Thoracic aorta (tissue), 2 donors: Measurements from ENCODE around the gene CFAP97. TPM values are rescaled to one million over a fixed set of nuclear protein-coding genes. Genes with fewer than 3 reads are reported as not detected.

Experiments
- ATAC-seq: fragments of 150-250 bp; one replicate; pipeline ENCODE4 v1.8.0; 2017; ENCODE audit warnings: low read depth; ENCODE audit not compliant: insufficient number of reproducible peaks, low FRiP score
- DNase-seq: peaks from one replicate; pipeline ENCODE4 v3.0.0-alpha.2; 2020; ENCODE audit warnings: low spot score
- H3K27ac ChIP-seq, 2 donors: fragments of 200-600 bp; sonication (generic); 1 replicate in 1 of 2; 2 replicates in 1 of 2; pipeline ENCODE4 v1.5.1; 2016; ENCODE audit warnings: mild to moderate bottlenecking in 2 of 2, moderate library complexity in 2 of 2
- H3K27me3 ChIP-seq: fragments of 200-600 bp; sonication (generic); replicated peaks from 2 replicates; pipeline ENCODE4 v1.6.0; 2016; ENCODE audit warnings: mild to moderate bottlenecking; ENCODE audit not compliant: insufficient read depth
- H3K36me3 ChIP-seq: fragments of 200-600 bp; sonication (generic); one replicate; pipeline ENCODE4 v1.5.1; 2016
- H3K4me1 ChIP-seq, 2 donors: fragments of 200-600 bp; sonication (generic); 1 replicate in 1 of 2; 2 replicates in 1 of 2; pipeline versions ENCODE4 v1.5.1 to v1.6.0; 2016; ENCODE audit warnings: low read depth in 2 of 2, mild to moderate bottlenecking in 1 of 2; ENCODE audit not compliant: control insufficient read depth in 1 of 2
- H3K4me3 ChIP-seq: fragments of 200-600 bp; sonication (generic); 2 replicates; pipeline ENCODE4 v1.5.1; 2016; ENCODE audit warnings: mild to moderate bottlenecking
- H3K9me3 ChIP-seq: fragments of 200-600 bp; sonication (generic); 2 replicates; pipeline ENCODE4 v1.5.1; 2016
- total RNA-seq, 2 donors: library from RNA; depleted of rRNA; stranded (reverse); fragments of >200 nt; gene quantifications; one replicate each; pipeline versions ENCODE4 v1.1.0 to v1.2.3, GENCODE V29; 2016
- TF ChIP-seq, protein P1 (sequence below): fragments of 200-600 bp; sonication (generic); IDR thresholded peaks from one replicate; pipeline ENCODE4 v1.5.1; 2019; ENCODE audit warnings: antibody characterized with exemption

CFAP97 gene
- total RNA-seq, 2 donors from 2014 or later, result 40.8 to 62.2 TPM

DNA sequence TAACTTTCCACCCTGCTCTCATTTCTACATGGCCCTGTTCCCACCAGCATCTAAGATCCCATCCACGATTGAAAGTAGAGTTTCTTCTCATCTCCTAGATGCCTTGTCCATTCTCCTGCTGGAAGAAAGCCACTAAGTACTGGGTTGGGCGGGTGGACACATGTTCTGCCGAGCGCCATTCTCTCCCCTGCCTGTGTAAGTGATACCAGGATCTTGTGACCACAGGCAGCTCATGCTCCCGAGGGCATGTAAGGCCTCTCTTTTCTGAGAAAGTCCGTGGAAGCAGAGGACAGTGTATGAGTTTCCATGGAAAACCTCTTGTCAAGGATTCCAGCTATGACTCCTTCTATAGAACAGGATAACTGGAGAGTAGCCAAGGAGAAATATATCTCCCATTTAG lies 64.1 kb downstream of the CFAP97 start:
- no peaks in the 10 kb centered on the region for H3K27me3 ChIP-seq
- no peak for DNase-seq
- TF ChIP-seq, protein P1, sequence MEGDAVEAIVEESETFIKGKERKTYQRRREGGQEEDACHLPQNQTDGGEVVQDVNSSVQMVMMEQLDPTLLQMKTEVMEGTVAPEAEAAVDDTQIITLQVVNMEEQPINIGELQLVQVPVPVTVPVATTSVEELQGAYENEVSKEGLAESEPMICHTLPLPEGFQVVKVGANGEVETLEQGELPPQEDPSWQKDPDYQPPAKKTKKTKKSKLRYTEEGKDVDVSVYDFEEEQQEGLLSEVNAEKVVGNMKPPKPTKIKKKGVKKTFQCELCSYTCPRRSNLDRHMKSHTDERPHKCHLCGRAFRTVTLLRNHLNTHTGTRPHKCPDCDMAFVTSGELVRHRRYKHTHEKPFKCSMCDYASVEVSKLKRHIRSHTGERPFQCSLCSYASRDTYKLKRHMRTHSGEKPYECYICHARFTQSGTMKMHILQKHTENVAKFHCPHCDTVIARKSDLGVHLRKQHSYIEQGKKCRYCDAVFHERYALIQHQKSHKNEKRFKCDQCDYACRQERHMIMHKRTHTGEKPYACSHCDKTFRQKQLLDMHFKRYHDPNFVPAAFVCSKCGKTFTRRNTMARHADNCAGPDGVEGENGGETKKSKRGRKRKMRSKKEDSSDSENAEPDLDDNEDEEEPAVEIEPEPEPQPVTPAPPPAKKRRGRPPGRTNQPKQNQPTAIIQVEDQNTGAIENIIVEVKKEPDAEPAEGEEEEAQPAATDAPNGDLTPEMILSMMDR, result no peak
- no peaks in the 10 kb centered on the region for H3K36me3 ChIP-seq
- H3K4me1 ChIP-seq, result peaks cover 9 to 21% of the 10 kb centered on the region in 2 donors
- no peaks in the 10 kb centered on the region for H3K9me3 ChIP-seq
- ATAC-seq, result no peak
- H3K4me3 ChIP-seq, result no peak overlapping the region
- peak overlapping the region in 1 of 2 donors; percentile 25 for H3K27ac ChIP-seq

DNA sequence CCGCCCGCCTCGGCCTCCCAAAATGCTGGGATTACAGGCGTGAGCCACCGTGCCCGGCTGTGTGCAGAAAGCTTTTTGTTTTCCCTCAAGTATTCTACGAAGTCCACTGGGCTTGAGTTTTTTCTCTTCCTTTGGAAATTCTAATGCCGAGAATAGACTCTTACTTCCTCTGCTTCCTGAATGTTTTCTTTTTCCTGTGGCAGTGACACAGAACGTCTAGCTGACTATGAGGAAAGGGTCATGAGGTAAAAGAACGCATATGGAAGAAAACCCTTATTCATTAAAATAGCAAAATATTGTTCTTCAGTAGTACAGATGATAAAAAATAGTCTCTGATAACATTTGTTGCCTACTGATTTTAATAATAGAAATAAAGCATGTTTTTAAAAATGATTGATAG lies 65.6 kb downstream of the CFAP97 start:
- TF ChIP-seq, protein P1, result no peak
- no peak overlapping the region for H3K27ac ChIP-seq
- no peak overlapping the region for H3K4me3 ChIP-seq
- ATAC-seq (no peak), DNase-seq (no peak)
- no peaks in the 10 kb centered on the region for H3K36me3 ChIP-seq
- H3K4me1 ChIP-seq, result peaks cover 5 to 11% of the 10 kb centered on the region in 2 donors
- H3K27me3 ChIP-seq, result no peaks in the 10 kb centered on the region
- H3K9me3 ChIP-seq, result no peaks in the 10 kb centered on the region

DNA sequence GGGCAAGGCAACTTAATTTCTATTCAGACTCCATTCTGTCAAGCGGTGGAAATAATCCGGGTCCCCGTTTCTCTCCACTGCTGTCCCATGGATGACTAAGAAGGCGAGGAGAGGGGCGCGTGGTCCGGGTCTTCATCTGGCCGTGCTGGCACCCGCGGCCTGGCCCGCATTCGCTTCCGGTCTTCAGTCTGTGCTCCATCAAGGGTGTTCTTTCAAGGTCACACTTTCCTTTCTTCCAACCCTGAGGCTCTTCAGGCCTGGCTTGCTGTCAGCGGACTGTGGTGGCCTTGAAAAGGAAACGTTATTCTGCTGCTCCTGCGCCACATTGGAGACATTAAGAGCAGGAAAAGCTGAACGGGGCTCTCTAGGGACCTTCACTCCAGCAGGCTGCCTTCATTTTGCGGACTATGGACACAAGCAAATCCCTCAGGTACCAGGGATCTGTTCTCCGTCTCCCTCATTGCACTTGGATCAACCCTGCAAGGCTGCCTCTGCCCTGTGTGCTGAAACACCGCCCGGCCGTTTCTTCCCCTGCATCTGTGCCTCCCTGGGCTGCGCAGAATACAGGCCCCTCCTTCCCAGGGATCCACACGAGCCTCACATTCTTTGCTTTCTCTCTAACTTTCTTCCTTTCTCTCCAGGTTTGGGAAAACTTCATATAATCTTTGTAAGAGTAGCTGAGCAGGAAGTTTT lies 66.4 kb downstream of the CFAP97 start:
- no peak overlapping the region for H3K27ac ChIP-seq
- ATAC-seq, result no peak

DNA sequence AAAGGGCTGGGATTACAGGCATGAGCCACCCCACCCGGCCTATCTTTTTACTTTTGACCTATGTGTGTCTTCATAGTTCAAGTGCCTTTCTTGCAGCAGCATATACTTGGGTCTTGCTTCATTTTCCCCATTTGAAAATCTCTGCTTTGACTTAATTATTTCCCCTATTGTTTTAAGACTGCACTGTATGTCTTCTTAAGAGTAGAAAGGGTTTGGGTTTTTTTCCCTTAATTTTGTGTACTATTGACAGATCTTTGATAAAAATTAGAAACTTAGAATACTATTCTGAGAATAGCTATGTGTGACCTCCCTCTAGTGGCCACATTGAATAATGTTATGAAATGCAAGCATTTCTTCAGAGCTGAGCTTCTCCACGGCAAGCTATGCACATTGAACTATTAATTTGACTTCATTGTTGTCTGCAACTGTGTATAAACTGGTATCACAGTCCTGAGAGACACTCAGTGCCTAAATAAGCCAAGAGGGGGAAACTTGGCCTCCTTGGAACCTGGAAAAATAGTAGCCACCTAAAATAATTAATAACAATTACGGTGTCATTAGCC lies 69.4 kb downstream of the CFAP97 start:
- Histone ChIP-seq H3K36me3 (no peaks in the 10 kb centered on the region), H3K9me3 (no peaks in the 10 kb centered on the region), H3K4me3 (no peak overlapping the region), H3K27ac (no peak overlapping the region), H3K27me3 (no peaks in the 10 kb centered on the region), H3K4me1 (no peaks in the 10 kb centered on the region)
- TF ChIP-seq, protein P1, result peak; percentile 76
- DNase-seq (no peak), ATAC-seq (no peak)

More for the DNA sequence above, 66.4 kb downstream of the CFAP97 start:
- TF ChIP-seq, protein P1, result no peak
- H3K36me3 ChIP-seq, result no peaks in the 10 kb centered on the region
- peaks cover 3 to 7% of the 10 kb centered on the region in 2 donors for H3K4me1 ChIP-seq
- no peaks in the 10 kb centered on the region for H3K27me3 ChIP-seq
- DNase-seq, result no peak
- H3K4me3 ChIP-seq, result no peak overlapping the region
- no peaks in the 10 kb centered on the region for H3K9me3 ChIP-seq

DNA sequence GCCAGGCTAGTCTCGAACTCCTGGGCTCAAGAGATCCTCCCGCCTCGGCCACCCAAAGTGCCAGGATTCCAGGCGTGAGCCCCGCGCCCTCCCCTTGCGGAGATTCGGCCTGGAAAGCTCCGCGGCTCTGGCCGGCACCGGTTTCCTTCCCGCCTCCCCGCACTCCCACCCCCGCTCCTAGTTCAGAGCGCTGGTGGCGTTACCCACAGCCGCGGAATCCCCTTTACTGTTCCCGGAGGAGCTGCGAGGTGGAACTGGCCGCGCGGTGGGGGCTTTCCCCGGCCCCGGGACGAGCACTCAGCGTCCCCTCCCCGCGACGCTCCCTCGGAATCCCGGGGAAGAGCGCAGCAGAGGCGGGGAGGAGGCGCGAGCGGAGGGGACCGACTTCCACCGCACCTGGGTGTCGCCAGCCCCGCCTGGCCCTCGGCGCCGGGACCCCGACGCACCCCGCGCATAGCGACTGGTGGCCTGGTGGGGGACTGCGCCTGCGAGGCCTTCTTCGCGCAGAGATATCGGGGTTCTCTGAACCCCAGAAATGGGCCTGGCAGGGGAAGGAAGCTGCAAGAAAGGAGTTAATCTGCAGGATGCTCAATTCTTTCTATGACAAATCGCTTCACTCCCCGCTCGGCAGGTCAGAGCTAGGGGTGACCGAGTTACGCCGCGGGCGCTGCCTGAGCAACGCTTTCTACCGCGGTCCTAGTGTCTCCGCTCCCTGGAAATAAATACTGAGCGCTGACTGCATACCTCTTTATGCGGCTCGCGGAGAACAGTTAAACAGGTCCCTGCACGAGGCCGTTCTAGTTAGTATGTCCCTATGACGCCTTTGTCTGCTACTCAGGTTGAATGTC lies 75.3 kb downstream of the CFAP97 start:
- peak overlapping the region; percentile 78 to 91 for H3K27ac ChIP-seq
- ATAC-seq, result peak; percentile 40
- H3K4me1 ChIP-seq, result peaks cover 3 to 7% of the 10 kb centered on the region in 2 donors
- TF ChIP-seq, protein P1, result peak; percentile 48
- peak overlapping the region; percentile 96 for H3K4me3 ChIP-seq
- DNase-seq, result no peak
- no peaks in the 10 kb centered on the region for H3K9me3 ChIP-seq
- no peaks in the 10 kb centered on the region for H3K27me3 ChIP-seq
- no peaks in the 10 kb centered on the region for H3K36me3 ChIP-seq
